Type B pancreatic cell (in vitro differentiated cells): Measurements from ENCODE around the gene STAG1. TPM values are rescaled to one million over a fixed set of nuclear protein-coding genes. Genes with fewer than 3 reads are reported as not detected.

Experiments used
- DNase-seq: peaks from one replicate; pipeline ENCODE4 v3.0.0; 2021; ENCODE audit warnings: mixed read lengths; ENCODE audit not compliant: unreplicated experiment; ENCODE audit errors: extremely low spot score
- H3K27ac Mint-ChIP-seq: 2 replicates; pipeline ENCODE4 v1.8.0; 2021; ENCODE audit warnings: mild to moderate bottlenecking, mixed read lengths
- H3K27me3 Mint-ChIP-seq: 2 replicates; pipeline ENCODE4 v1.8.0; 2021; ENCODE audit warnings: mixed read lengths
- H3K36me3 Mint-ChIP-seq: 2 replicates; pipeline ENCODE4 v1.8.0; 2021; ENCODE audit warnings: mixed read lengths
- H3K4me1 Mint-ChIP-seq: one replicate; pipeline ENCODE4 v1.8.0; 2021; ENCODE audit warnings: mixed read lengths; ENCODE audit not compliant: unreplicated experiment
- H3K4me3 Mint-ChIP-seq: 2 replicates; pipeline ENCODE4 v1.8.0; 2021; ENCODE audit warnings: mild to moderate bottlenecking, mixed read lengths
- H3K9me3 Mint-ChIP-seq: 2 replicates; pipeline ENCODE4 v1.8.0; 2021; ENCODE audit warnings: mixed read lengths
- CTCF ChIP-seq: fragments of 200-600 bp; sonication (generic); conservative IDR thresholded peaks from 2 replicates; pipeline ENCODE4 v1.5.0; 2021; ENCODE audit warnings: antibody characterized with exemption, mild to moderate bottlenecking
- total RNA-seq: library from RNA; stranded (reverse); gene quantifications from 2 replicates; pipeline ENCODE4 v1.2.1, GENCODE V29; 2021; ENCODE audit warnings: low replicate concordance

The STAG1 gene
- total RNA-seq, 1 donor from 2014 or later: 45.5 TPM

DNA sequence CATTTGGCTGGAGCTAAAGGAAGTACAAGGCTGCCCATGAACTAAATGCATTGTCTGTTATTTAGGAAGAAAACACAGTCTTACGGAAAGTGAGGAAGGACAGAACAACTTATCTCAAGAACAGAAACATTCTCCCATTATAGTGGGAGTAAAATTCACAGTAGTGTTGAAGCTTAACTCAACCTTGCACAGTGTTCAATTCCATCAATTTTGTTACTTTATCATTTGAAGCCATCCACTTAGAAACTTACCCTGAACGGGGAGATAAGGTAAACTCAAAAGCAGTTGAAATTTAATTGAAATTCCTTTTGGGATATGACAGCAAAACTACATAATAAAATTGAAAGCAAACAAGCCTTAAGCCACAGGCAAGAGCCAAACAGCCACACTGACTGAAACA lies 315.1 kb downstream of the STAG1 start:
- no peaks in the 10 kb centered on the region for H3K27me3 Mint-ChIP-seq
- peaks cover 19% of the 10 kb centered on the region for H3K36me3 Mint-ChIP-seq
- no peaks in the 10 kb centered on the region for H3K4me1 Mint-ChIP-seq
- TF ChIP-seq CTCF: no peak
- no peak overlapping the region for H3K4me3 Mint-ChIP-seq
- no peak for DNase-seq
- H3K27ac Mint-ChIP-seq: no peak overlapping the region
- H3K9me3 Mint-ChIP-seq: no peaks in the 10 kb centered on the region

GRCh38 chr3:136434429-136434828 lies 317.7 kb downstream of the STAG1 start:
- no peaks in the 10 kb centered on the region for H3K9me3 Mint-ChIP-seq
- peaks cover 19% of the 10 kb centered on the region for H3K36me3 Mint-ChIP-seq
- no peak for DNase-seq
- H3K27me3 Mint-ChIP-seq: no peaks in the 10 kb centered on the region
- no peak overlapping the region for H3K4me3 Mint-ChIP-seq
- TF ChIP-seq CTCF: no peak
- H3K27ac Mint-ChIP-seq: no peak overlapping the region
- no peaks in the 10 kb centered on the region for H3K4me1 Mint-ChIP-seq

DNA sequence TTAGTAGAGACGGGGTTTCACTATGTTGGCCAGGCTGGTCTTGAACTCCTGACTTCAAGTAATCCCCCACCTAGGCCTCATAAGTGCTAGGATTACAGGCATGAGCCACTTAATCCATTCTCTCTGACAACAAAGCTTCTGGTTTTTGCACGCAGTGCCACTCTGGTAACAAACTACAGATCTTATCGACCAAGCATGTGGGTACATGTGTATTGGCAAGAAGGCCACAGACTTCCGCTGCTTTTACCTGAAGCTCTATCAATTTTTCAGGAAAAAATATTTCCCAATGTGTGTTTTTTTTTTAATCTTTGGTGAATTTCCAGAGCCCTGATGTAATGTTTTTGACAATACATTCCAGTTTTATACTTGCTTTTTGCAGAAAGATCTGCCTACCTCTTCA lies 319.5 kb downstream of the STAG1 start:
- no peaks in the 10 kb centered on the region for H3K9me3 Mint-ChIP-seq
- no peak for TF ChIP-seq CTCF
- H3K27ac Mint-ChIP-seq: no peak overlapping the region
- H3K4me1 Mint-ChIP-seq: no peaks in the 10 kb centered on the region
- no peak overlapping the region for H3K4me3 Mint-ChIP-seq
- DNase-seq: no peak
- no peaks in the 10 kb centered on the region for H3K27me3 Mint-ChIP-seq
- peaks cover 23% of the 10 kb centered on the region for H3K36me3 Mint-ChIP-seq

DNA sequence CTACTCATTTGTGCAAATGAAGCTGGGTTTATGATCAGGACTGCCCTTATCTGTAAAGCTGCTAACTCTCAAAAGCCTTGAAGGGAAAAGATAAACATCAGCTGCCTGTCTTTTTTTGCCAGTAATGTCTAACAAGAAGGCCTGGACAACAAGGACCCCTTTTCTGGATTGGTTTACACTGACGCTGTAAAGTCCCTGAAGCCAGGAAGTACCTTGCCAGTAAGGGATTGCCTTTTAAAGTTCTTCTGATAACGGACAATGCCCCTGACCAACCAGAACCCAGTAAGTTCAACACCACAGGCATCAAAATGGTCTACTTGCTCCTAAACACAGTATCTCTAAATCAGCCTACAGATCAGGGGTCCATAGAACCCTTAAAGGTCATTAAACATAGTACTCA lies 324.0 kb downstream of the STAG1 start:
- no peak for DNase-seq
- H3K27ac Mint-ChIP-seq: no peak overlapping the region
- no peaks in the 10 kb centered on the region for H3K4me1 Mint-ChIP-seq
- no peaks in the 10 kb centered on the region for H3K27me3 Mint-ChIP-seq
- peaks cover 26% of the 10 kb centered on the region for H3K36me3 Mint-ChIP-seq
- no peak overlapping the region for H3K4me3 Mint-ChIP-seq
- H3K9me3 Mint-ChIP-seq: no peaks in the 10 kb centered on the region
- TF ChIP-seq CTCF: no peak

- H3K4me1 Mint-ChIP-seq: no peaks in the 10 kb centered on the region
- no peak overlapping the region for H3K27ac Mint-ChIP-seq
- no peak for DNase-seq
- H3K36me3 Mint-ChIP-seq: peaks cover 24% of the 10 kb centered on the region
- no peak for TF ChIP-seq CTCF
- no peaks in the 10 kb centered on the region for H3K27me3 Mint-ChIP-seq
- no peak overlapping the region for H3K4me3 Mint-ChIP-seq
- H3K9me3 Mint-ChIP-seq: no peaks in the 10 kb centered on the region
Measured at GRCh38 chr3:136427236-136427635, 324.9 kb downstream of the STAG1 start.

GRCh38 chr3:136414476-136414875 lies 337.7 kb downstream of the STAG1 start:
- no peaks in the 10 kb centered on the region for H3K4me1 Mint-ChIP-seq
- H3K27me3 Mint-ChIP-seq: no peaks in the 10 kb centered on the region
- H3K9me3 Mint-ChIP-seq: no peaks in the 10 kb centered on the region
- H3K36me3 Mint-ChIP-seq: peaks cover 13% of the 10 kb centered on the region
- no peak overlapping the region for H3K27ac Mint-ChIP-seq
- DNase-seq: no peak
- no peak overlapping the region for H3K4me3 Mint-ChIP-seq
- TF ChIP-seq CTCF: no peak
